LNCAP (cell line): ENCODE data around the gene RIMKLA.

ENCODE experiments used
- CTCF ChIP-seq: fragments of 450-650 bp; IDR thresholded peaks from 2 replicates; pipeline ENCODE4 v1.5.1; 2017; ENCODE audit warnings: mild to moderate bottlenecking

The RIMKLA gene

GRCh38 chr1:42422737-42423136 is 42.1 kb downstream of the RIMKLA start:
- no peak for TF ChIP-seq CTCF

GRCh38 chr1:42423681-42424080 is 43.1 kb downstream of the RIMKLA start:
- no peak for TF ChIP-seq CTCF

- TF ChIP-seq CTCF = no peak
Measured at GRCh38 chr1:42424201-42424600, 43.6 kb downstream of the RIMKLA start.

DNA sequence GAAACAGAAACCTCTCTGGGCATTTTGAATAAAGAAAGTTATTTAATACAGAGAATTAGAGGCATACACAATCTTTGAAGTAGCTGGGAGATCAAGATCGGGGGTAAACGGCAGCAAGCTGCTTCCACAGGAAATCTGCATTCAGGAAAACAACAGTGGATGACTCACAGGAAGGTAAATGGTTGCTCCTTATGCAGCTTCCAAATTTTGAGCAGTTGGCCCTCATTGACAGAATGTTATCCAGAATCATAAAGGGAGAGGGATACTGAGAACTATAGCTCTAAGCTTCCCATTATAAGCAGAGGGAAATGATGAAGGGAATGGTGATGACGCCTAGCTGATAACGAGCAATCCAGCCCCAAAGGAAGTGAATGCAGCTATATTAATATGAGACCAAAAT is 46.6 kb downstream of the RIMKLA start:
- TF ChIP-seq CTCF = no peak

GRCh38 chr1:42429603-42430002 is 49.0 kb downstream of the RIMKLA start:
- no peak for TF ChIP-seq CTCF

DNA sequence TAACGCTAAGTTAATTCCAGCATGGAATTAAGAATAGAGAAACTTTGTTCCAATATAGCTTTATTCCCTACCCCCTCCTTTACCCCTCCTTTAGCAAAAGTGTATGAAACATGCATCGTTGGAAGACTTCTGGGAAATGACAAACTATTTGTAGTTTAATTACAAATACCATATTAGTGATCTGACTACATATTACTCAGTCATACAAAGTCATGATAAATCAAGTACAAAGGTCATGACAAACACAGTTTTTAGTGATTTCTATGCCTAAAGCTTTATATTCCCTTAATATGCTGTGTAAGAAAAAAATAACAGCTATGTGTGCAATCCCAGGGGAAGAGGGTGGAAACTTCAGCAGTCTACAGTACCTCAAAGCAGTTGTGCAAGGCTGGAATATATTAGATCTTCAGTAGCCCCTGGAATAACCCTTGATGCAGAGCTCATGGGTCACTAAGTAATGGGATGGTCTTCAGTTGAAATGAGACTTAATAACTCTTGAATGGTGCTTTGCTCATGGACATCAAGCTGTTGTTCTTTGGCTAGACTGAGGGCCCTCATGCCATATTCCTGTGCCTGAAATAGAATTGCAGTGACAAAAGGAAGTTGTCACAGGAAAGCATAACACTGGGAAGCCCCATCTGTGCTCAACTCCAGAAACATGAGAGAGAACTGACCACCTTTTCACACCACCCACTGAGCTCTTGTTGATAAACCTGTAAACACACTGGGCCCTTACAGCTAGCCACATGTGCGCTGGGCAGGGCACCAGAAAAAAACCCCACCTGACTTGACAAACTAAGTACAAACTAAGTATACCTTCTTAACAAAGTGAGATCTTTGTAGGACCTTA is 49.9 kb downstream of the RIMKLA start:
- TF ChIP-seq CTCF = no peak

GRCh38 chr1:42431514-42431913 is 50.9 kb downstream of the RIMKLA start:
- TF ChIP-seq CTCF = no peak
